Colon (tissue), 2 donors: Measurements from ENCODE around the gene PTPRF.

Source experiments
- FAIRE-seq: peaks from 2 replicates; lab custom pipeline; 2012; peaks lifted over from hg19 to GRCh38; lab: Jason Lieb, UNC
- donor health status: control.
- donor health status: control.

PTPRF gene

DNA sequence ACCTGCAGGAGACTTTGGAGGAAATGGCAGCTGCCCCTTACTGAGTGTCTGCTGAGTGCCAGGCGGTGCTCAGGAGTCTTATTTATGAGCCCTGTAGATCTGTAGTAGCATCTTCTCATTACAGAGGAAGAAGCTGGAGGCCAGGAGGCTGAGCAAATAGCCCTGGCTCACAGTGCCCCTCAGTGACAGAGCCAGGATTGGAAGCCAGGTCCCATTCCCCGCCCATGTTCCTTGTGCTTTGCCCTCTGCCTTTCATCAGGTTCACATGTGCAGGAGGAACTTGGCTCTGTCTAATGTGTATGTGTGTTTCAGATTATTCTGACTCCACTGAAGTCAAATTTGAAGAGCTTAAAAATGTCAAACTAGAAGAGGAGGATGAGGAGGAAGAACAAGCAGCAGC, 140.5 kb downstream of the PTPRF start:
- FAIRE-seq, result no peak

DNA sequence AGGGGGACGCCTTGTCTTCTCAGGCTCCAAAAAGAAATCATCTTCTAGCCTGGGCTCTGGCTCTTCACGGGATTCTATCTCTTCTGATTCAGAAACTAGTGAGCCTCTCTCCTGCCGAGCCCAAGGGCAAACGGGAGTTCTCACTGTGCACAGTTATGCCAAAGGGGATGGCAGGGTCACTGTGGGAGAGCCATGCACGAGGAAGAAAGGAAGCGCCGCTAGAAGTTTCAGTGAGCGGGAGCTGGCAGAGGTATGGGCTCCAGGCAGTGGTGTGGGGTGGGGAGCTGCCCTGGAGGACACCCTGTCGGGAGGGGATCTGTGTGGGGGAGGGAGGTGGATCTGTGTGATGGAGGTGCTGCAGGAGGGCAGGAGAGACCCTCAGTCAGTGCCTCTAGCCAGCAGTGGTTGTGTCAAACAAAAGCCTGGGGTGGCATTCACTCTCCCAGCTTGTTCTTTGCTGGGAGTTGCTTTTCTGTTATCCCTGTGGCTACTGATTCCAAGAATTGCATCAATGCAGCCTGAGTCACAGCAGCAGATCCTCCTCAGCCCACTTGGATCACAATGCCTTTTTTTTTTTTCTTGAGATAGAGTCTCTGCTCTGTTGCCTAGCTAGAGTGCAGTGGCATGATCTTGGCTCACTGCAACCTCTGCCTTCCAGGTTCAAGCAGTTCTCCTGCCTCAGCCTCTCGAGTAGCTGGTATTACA, 141.1 kb downstream of the PTPRF start:
- no peak for FAIRE-seq

DNA sequence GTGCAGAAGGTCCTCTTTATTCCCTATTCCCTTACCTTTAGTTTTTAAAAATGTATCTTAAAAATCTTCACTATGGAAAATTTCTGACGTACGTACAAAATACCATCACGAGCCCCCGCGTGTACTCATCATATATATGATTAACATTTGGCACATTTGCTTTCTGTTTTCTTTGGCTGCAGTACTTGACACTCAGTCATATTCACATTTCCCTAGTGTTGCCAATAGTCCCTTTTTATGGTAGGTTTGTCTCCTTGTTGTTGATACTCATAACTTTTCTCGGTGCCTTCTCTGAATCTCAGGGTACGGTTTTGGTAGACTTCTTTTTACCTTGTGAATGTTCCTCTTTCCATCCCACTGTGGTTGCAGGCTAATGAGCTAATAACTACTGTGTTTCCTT, 142.6 kb downstream of the PTPRF start:
- FAIRE-seq, result no peak
